ENCODE measurements around the gene RBKS. TPM values are rescaled to one million over a fixed set of nuclear protein-coding genes. Genes with fewer than 3 reads are reported as not detected.

Gene RBKS
- polyA plus RNA-seq, 1 of the 3 experiments (the other 2 are of a cell fraction) = 7.4 TPM

DNA sequence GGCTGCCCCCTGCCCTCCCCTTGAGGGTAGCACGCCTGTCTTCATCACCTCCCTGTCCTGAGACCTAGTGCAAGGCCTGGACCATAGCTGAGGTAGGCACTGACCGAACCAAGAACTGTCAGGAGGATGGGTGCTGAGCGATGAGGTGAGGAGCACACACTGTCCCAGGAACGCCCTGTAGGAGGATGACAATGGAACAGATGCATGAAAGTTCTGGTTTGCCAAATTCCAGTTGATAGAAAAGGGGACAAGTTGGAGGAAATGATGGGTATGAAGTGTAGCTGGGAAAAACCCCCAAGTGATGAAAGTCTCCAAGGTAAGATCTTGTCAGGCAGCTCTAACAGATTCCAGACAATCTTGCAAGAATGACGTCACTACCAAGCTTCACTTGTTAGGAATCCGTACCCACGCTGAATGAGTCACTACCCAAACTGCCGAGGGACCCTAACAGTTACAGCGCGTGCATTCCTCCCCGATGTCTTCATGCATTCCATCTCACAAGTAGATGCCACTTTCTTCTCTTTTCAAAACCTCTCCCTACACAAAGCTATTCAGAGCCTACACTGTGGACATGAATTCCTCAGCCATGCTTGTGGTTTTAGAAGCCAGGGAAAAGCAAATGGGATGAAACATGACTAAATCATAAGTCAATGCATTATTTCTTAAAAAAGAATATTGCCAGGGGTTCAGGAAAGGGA lies 91.1 kb downstream of the RBKS start (continued):
- TF ChIP-seq, protein P1, sequence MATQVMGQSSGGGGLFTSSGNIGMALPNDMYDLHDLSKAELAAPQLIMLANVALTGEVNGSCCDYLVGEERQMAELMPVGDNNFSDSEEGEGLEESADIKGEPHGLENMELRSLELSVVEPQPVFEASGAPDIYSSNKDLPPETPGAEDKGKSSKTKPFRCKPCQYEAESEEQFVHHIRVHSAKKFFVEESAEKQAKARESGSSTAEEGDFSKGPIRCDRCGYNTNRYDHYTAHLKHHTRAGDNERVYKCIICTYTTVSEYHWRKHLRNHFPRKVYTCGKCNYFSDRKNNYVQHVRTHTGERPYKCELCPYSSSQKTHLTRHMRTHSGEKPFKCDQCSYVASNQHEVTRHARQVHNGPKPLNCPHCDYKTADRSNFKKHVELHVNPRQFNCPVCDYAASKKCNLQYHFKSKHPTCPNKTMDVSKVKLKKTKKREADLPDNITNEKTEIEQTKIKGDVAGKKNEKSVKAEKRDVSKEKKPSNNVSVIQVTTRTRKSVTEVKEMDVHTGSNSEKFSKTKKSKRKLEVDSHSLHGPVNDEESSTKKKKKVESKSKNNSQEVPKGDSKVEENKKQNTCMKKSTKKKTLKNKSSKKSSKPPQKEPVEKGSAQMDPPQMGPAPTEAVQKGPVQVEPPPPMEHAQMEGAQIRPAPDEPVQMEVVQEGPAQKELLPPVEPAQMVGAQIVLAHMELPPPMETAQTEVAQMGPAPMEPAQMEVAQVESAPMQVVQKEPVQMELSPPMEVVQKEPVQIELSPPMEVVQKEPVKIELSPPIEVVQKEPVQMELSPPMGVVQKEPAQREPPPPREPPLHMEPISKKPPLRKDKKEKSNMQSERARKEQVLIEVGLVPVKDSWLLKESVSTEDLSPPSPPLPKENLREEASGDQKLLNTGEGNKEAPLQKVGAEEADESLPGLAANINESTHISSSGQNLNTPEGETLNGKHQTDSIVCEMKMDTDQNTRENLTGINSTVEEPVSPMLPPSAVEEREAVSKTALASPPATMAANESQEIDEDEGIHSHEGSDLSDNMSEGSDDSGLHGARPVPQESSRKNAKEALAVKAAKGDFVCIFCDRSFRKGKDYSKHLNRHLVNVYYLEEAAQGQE (IDR thresholded peaks at IDR 0.05; ENCODE audit: low read depth, low read length) = peak; percentile 60
- peak; percentile 37; the same call in 1 of the 2 replicates for TF ChIP-seq TAF1 (IDR thresholded peaks at IDR 0.05; ENCODE audit: borderline replicate concordance, low read depth, low read length)
- TF ChIP-seq RCOR1 (IDR thresholded peaks at IDR 0.05; ENCODE audit: low read length) = no peak
- TF ChIP-seq MEF2A (IDR thresholded peaks at IDR 0.05; ENCODE audit: borderline replicate concordance, low read depth) = peak; percentile 95
- TF ChIP-seq USF1 (IDR thresholded peaks at IDR 0.05; ENCODE audit: borderline replicate concordance, low read depth) = peak; percentile 43; the same call in 1 of the 2 replicates
- TF ChIP-seq NFIC (IDR thresholded peaks at IDR 0.05; ENCODE audit: borderline replicate concordance) = peak; percentile 96
- no peak for TF ChIP-seq EZH2phosphoT487 (IDR thresholded peaks at IDR 0.05; ENCODE audit: borderline replicate concordance, low read depth)
- TF ChIP-seq TCF12 (IDR thresholded peaks at IDR 0.05) = peak; percentile 99

- Histone ChIP-seq H3K4me1 (ENCODE audit: control insufficient read depth in 1 of 2, insufficient read depth in 2 of 2, low read depth in 1 of 2, low read length in 1 of 2) (peaks cover 0 to 49% of the 10 kb centered on the region in 2 experiments; a peak in 3 of 4 replicates), H3F3A (replicated peaks; ENCODE audit: insufficient read depth) (peaks cover 32% of the 10 kb centered on the region), H3K9me2 (no peaks in the 10 kb centered on the region), H2AFZ (ENCODE audit: low read depth) (no peak overlapping the region), H3K36me3 (replicated peaks in 1 of 2; ENCODE audit: control insufficient read depth in 1 of 2, insufficient read depth in 2 of 2, low read length in 1 of 2) (no peaks in the 10 kb centered on the region), H3K27ac (ENCODE audit: low read depth in 2 of 2, low read length in 1 of 2) (peak overlapping the region; percentile 11 to 98; a peak in 3 of 4 replicates), H3K27me3 (ENCODE audit: insufficient read depth) (no peaks in the 10 kb centered on the region), H3K4me3 (ENCODE audit: low read depth in 2 of 2, low read length in 1 of 2) (no peak overlapping the region), H3K9ac (peak overlapping the region; percentile 65), H3K79me2 (ENCODE audit: insufficient read depth) (no peaks in the 10 kb centered on the region), H3K9me3 (no peaks in the 10 kb centered on the region), H3K4me2 (peak overlapping the region; percentile 55), H4K20me1 (ENCODE audit: insufficient read depth) (no peaks in the 10 kb centered on the region)
- TF ChIP-seq SIN3A (IDR thresholded peaks at IDR 0.05; ENCODE audit: borderline replicate concordance, low read depth, low read length) (no peak), IRF3 (IDR thresholded peaks at IDR 0.05; ENCODE audit: low read depth, low read length) (no peak), YY1 (IDR thresholded peaks at IDR 0.05; ENCODE audit: low read depth) (no peak), TEAD4 (IDR thresholded peaks at IDR 0.05; ENCODE audit: borderline replicate concordance, insufficient read depth) (no peak), MXI1 (IDR thresholded peaks at IDR 0.05; ENCODE audit: low read depth, low read length) (no peak), GATA2 (CRISPR knock-in tag; IDR thresholded peaks at IDR 0.05) (no peak), NFIC (IDR thresholded peaks at IDR 0.05; ENCODE audit: borderline replicate concordance) (no peak), TCF12 (IDR thresholded peaks at IDR 0.05) (no peak), RCOR1 (IDR thresholded peaks at IDR 0.05; ENCODE audit: low read length) (no peak), RXRA (IDR thresholded peaks at IDR 0.05; ENCODE audit: borderline replicate concordance, low read depth) (no peak)
- TF ChIP-seq, protein P1 (IDR thresholded peaks at IDR 0.05; ENCODE audit: low read depth, low read length) = no peak
- 96% methylated on average over 7 of the region's 7 CpGs for WGBS (ENCODE audit: low lambda C conversion rate)
- no peak for DNase-seq
- ChIA-PET CTCF (interaction anchor here (1.2 to 1.8 kb wide), 2 partner anchors 9 to 75 kb away, joined by 3 to 7 read pairs; no protein-coding TSS in a partner anchor), POLR2A (no interaction called here)
Measured at GRCh38 chr2:27798486-27798885, 91.7 kb downstream of the RBKS start.

All from SK-N-SH (cell line).